CD8-positive, alpha-beta memory T cell (primary cell): ENCODE data around the gene PIK3IP1. TPM values are rescaled to one million over a fixed set of nuclear protein-coding genes. Genes with fewer than 3 reads are reported as not detected.
"Not testable (repeated sequence)": the region's sequence is repeated elsewhere in the genome, so short reads cannot be mapped to it uniquely, and the experiment has no call there.

Experiments used
- CTCF ChIA-PET: fragments of 350-600 bp; sonication (Branson Sonifier 250); formaldehyde crosslinking; loops from one replicate; lab custom pipeline; 2021; ENCODE audit warnings: antibody characterized with exemption; lab: Charles Lee
- POLR2A ChIA-PET: fragments of 350-600 bp; sonication (Branson Sonifier 250); formaldehyde crosslinking; loops from one replicate; lab custom pipeline; 2021; ENCODE audit warnings: antibody characterized with exemption; lab: Charles Lee
- DNase-seq, 5 donors: peaks; one replicate each; pipeline versions ENCODE4 v3.0.0 to v3.0.0-alpha.2; 2020 to 2022; ENCODE audit warnings: mixed read lengths in 1 of 5
- H3K27ac ChIP-seq: one replicate; pipeline ENCODE4 v1.7.0; 2013; ENCODE audit warnings: low read depth, mild to moderate bottlenecking, low read length, moderate library complexity
- H3K27me3 ChIP-seq: 2 replicates; pipeline ENCODE4 v1.7.0; 2013; ENCODE audit warnings: low read length, mild to moderate bottlenecking; ENCODE audit not compliant: insufficient read depth, poor library complexity, severe bottlenecking
- H3K36me3 ChIP-seq: 2 replicates; pipeline ENCODE4 v1.7.0; 2013; ENCODE audit warnings: mild to moderate bottlenecking, low read length, moderate library complexity; ENCODE audit not compliant: insufficient read depth
- H3K4me1 ChIP-seq: 2 replicates; pipeline ENCODE4 v1.7.0; 2013; ENCODE audit warnings: mild to moderate bottlenecking, low read length, moderate library complexity; ENCODE audit not compliant: insufficient read depth
- H3K4me3 ChIP-seq: 2 replicates; pipeline ENCODE4 v1.7.0; 2013; ENCODE audit warnings: mild to moderate bottlenecking, low read length
- H3K9me3 ChIP-seq: 2 replicates; pipeline ENCODE4 v1.7.0; 2013; ENCODE audit warnings: mild to moderate bottlenecking, low read length
- H3K27ac Mint-ChIP-seq, 8 donors: one replicate each; pipeline ENCODE4 v1.8.0; 2020 to 2021; ENCODE audit warnings: mixed read lengths in 8 of 8, mild to moderate bottlenecking in 6 of 8, inconsistent platforms in 3 of 8, moderate library complexity in 3 of 8
- H3K27me3 Mint-ChIP-seq, 2 donors: one replicate each; pipeline ENCODE4 v1.8.0; 2020 to 2021; ENCODE audit warnings: mixed read lengths in 2 of 2, mild to moderate bottlenecking in 1 of 2, moderate library complexity in 1 of 2
- H3K36me3 Mint-ChIP-seq, 3 donors: one replicate each; pipeline ENCODE4 v1.8.0; 2020 to 2021; ENCODE audit warnings: mixed read lengths in 3 of 3, inconsistent platforms in 1 of 3, mild to moderate bottlenecking in 1 of 3
- H3K4me1 Mint-ChIP-seq, 3 donors: one replicate each; pipeline ENCODE4 v1.8.0; 2020 to 2021; ENCODE audit warnings: mixed read lengths in 3 of 3, inconsistent platforms in 1 of 3, mild to moderate bottlenecking in 1 of 3
- H3K4me3 Mint-ChIP-seq, 7 donors: one replicate each; pipeline ENCODE4 v1.8.0; 2020 to 2021; ENCODE audit warnings: mixed read lengths in 7 of 7, mild to moderate bottlenecking in 6 of 7, moderate library complexity in 4 of 7, inconsistent platforms in 2 of 7
- H3K9me3 Mint-ChIP-seq, 5 donors: one replicate each; pipeline ENCODE4 v1.8.0; 2020 to 2022; ENCODE audit warnings: mixed read lengths in 5 of 5, mild to moderate bottlenecking in 3 of 5, moderate library complexity in 2 of 5, inconsistent platforms in 1 of 5
- polyA plus RNA-seq: library from polyadenylated mRNA; unstranded; fragments of 300-500 nt; fragmentation: Illumina TruSeq; gene quantifications from one replicate; pipeline ENCODE4 v1.2.3, GENCODE V29; 2021
- total RNA-seq, 2 experiments: library from RNA; stranded (reverse); gene quantifications; one replicate each; pipeline ENCODE4 v1.2.3, GENCODE V29; 2021

Gene PIK3IP1
- total and polyA plus RNA-seq, 3 experiments from 2014 or later = 32.2 to 350 (median 35.3) TPM

- Histone ChIP-seq H3K27ac (no peak overlapping the region), H3K9me3 (no peaks in the 10 kb centered on the region), H3K4me1 (no peaks in the 10 kb centered on the region), H3K27me3 (no peaks in the 10 kb centered on the region), H3K4me3 (no peak overlapping the region), H3K36me3 (peaks cover 45% of the 10 kb centered on the region)
- POLR2A ChIA-PET = no interaction called here
- Mint-ChIP-seq H3K9me3 (no peaks in the 10 kb centered on the region), H3K36me3 (peaks cover 0 to 87% (median 15%) of the 10 kb centered on the region in 3 donors), H3K4me3 (no peak overlapping the region), H3K27me3 (no peaks in the 10 kb centered on the region), H3K27ac (peak overlapping the region in 1 of 8 donors; percentile 66), H3K4me1 (peaks cover 5 to 11% (median 5%) of the 10 kb centered on the region in 3 donors)
- DNase-seq = no peak
- CTCF ChIA-PET = interaction anchor here (0.8 to 1.8 kb wide), 3 partner anchors 10 to 54 kb away, joined by 3 to 6 read pairs (median 4); no protein-coding TSS in a partner anchor
Measured at GRCh38 chr22:31326877-31327276, 34.6 kb upstream of the PIK3IP1 start.

GRCh38 chr22:31323578-31324550 is 31.6 kb upstream of the PIK3IP1 start:
- POLR2A ChIA-PET = no interaction called here
- peaks cover 0 to 64% (median 13%) of the 10 kb centered on the region in 3 donors for H3K36me3 Mint-ChIP-seq
- no peak overlapping the region for H3K4me3 ChIP-seq
- peaks cover 28% of the 10 kb centered on the region for H3K36me3 ChIP-seq
- no peaks in the 10 kb centered on the region for H3K9me3 ChIP-seq
- H3K27me3 Mint-ChIP-seq = no peaks in the 10 kb centered on the region
- no peaks in the 10 kb centered on the region for H3K9me3 Mint-ChIP-seq
- H3K4me1 Mint-ChIP-seq = peaks cover 0 to 3% (median 2%) of the 10 kb centered on the region in 3 donors
- no peak overlapping the region for H3K27ac ChIP-seq
- no peak for DNase-seq
- peak overlapping the region in 3 of 8 donors; percentile 23 to 79 (median 39) for H3K27ac Mint-ChIP-seq
- CTCF ChIA-PET = interaction anchor here (0.8 to 1.3 kb wide), 2 partner anchors 32 to 111 kb away, joined by 3 read pairs; partner anchors contain the start of genes LIMK2 and PIK3IP1
- no peaks in the 10 kb centered on the region for H3K4me1 ChIP-seq
- no peaks in the 10 kb centered on the region for H3K27me3 ChIP-seq
- H3K4me3 Mint-ChIP-seq = no peak overlapping the region

DNA sequence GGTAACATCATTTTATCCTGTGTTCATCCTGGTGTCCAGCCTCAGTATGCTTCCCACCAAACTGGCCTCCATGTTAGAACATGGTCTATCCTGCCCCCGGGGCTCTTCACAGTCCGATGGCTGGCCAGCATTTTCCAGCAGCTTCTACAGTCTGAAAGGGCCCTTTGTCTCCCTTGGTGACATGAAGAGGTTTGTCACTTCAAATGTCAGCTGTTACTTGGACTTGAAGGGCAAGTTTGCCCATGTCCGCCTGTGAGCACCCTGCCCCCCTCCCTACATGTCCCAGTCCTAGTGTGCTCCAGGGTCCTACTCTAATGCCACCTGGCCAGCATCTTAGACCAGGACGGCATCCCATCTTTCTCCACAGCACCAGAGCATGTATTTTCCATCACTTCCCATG is 29.1 kb upstream of the PIK3IP1 start:
- Mint-ChIP-seq H3K27me3 (no peaks in the 10 kb centered on the region), H3K36me3 (peaks cover 0 to 45% (median 9%) of the 10 kb centered on the region in 3 donors), H3K9me3 (no peaks in the 10 kb centered on the region), H3K4me1 (peaks cover 0 to 3% (median 2%) of the 10 kb centered on the region in 3 donors), H3K4me3 (no peak overlapping the region), H3K27ac (peak overlapping the region in 4 of 8 donors; percentile 1 to 38 (median 36))
- POLR2A ChIA-PET = interaction anchor here (0.7 kb wide), 1 partner anchor 107 kb away, joined by 4 read pairs; no protein-coding TSS in a partner anchor
- no peak overlapping the region for H3K4me3 ChIP-seq
- H3K27me3 ChIP-seq = no peaks in the 10 kb centered on the region
- CTCF ChIA-PET = interaction anchor here (1.3 kb wide), 1 partner anchor 8 kb away, joined by 4 read pairs; no protein-coding TSS in a partner anchor
- no peaks in the 10 kb centered on the region for H3K9me3 ChIP-seq
- H3K36me3 ChIP-seq = peaks cover 15% of the 10 kb centered on the region
- DNase-seq = no peak
- no peak overlapping the region for H3K27ac ChIP-seq
- no peaks in the 10 kb centered on the region for H3K4me1 ChIP-seq

DNA sequence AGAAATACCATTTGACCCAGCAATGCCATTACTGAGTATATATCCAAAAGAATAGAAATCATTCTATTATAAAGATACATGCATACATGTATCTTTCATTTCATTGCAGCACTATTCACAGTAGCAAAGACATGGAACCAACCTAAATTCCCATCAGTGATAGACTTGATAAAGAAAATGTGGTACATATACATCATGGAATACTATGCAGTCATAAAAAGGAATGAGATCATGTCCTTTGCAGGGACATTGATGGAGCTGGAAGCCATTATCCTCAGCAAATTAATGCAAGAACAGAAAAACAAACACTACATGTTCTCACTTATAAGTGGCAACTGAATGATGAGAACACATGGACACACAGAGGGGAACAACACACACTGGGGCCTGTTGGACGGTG is 21.9 kb upstream of the PIK3IP1 start:
- not testable (repeated sequence) for H3K4me3 ChIP-seq, H3K4me3 Mint-ChIP-seq, H3K36me3 ChIP-seq, H3K27me3 Mint-ChIP-seq, H3K27me3 ChIP-seq, H3K9me3 Mint-ChIP-seq, H3K27ac Mint-ChIP-seq, H3K27ac ChIP-seq, H3K9me3 ChIP-seq, DNase-seq
- peaks cover 6 to 10% (median 8%) of the 10 kb centered on the region in 3 donors for H3K4me1 Mint-ChIP-seq
- POLR2A ChIA-PET = interaction anchor here (1.6 kb wide), 1 partner anchor 23 kb away, joined by 37 read pairs; the partner anchor contains the start of gene PIK3IP1
- H3K36me3 Mint-ChIP-seq = peaks cover 6 to 37% (median 8%) of the 10 kb centered on the region in 3 donors
- H3K4me1 ChIP-seq = peaks cover 12% of the 10 kb centered on the region
- CTCF ChIA-PET = interaction anchor here (0.7 to 5.4 kb wide), 13 partner anchors 11 to 323 kb away, joined by 3 to 52 read pairs (median 6); partner anchors contain the start of genes LIMK2, PIK3IP1 and RNF185

DNA sequence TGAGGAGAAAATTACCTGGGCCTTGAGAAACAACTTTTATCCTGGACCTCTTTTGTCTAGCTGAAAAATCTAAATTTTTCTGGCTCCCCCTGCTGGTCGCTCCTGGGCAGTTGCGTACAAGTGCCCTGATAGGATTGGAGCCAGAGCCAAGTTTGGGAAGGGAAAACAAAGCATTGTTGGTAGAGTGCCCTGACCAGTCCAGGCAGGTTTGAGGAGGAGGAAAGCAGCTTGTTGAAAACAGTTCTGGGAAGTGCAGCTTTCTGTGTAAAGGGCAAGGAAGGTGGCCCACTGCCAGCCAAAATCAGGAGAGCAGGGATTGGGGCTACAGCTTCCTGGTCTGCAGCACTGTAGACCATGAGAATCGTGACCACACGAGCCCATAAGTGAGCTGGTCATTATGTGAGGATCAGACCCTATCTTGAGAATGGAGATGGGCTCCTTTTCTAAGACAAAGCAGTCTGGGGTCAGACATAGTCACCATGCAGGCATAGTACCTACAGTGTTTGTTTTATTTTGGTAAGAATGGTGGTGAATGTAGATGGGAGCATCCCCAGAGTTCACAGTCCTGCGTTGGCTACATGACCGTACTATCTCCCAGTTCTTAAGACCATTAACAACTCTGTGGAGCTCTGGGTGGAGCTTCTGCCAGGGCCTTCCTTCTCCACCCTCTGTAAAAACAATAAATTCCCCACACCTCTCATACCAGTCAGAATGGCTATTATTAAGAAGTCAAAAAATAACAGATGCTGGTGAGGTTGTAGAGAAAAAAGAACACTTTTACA is 21.3 kb upstream of the PIK3IP1 start:
- Mint-ChIP-seq H3K27me3 (no peaks in the 10 kb centered on the region), H3K4me3 (no peak overlapping the region), H3K36me3 (peaks cover 6 to 37% (median 8%) of the 10 kb centered on the region in 3 donors), H3K4me1 (peaks cover 6 to 15% (median 10%) of the 10 kb centered on the region in 3 donors), H3K27ac (peak overlapping the region in 6 of 8 donors; percentile 2 to 74 (median 8)), H3K9me3 (peaks cover 0 to 3% (median 0%) of the 10 kb centered on the region in 5 donors)
- no peaks in the 10 kb centered on the region for H3K27me3 ChIP-seq
- ChIA-PET CTCF (interaction anchor here (0.7 to 5.4 kb wide), 29 partner anchors 8 to 323 kb away, joined by 3 to 52 read pairs (median 3); partner anchors contain the start of genes LIMK2, PIK3IP1 and RNF185), POLR2A (interaction anchor here (0.5 to 1.6 kb wide), 8 partner anchors 17 to 202 kb away, joined by 3 to 37 read pairs (median 3); partner anchors contain the start of gene PIK3IP1)
- peak; percentile 45 to 71 (median 51) for DNase-seq
- H3K9me3 ChIP-seq = no peaks in the 10 kb centered on the region
- no peak overlapping the region for H3K27ac ChIP-seq
- no peak overlapping the region for H3K4me3 ChIP-seq
- H3K4me1 ChIP-seq = peaks cover 17% of the 10 kb centered on the region
- H3K36me3 ChIP-seq = no peaks in the 10 kb centered on the region

GRCh38 chr22:31308181-31308580 is 15.9 kb upstream of the PIK3IP1 start:
- Histone ChIP-seq H3K27ac (no peak overlapping the region), H3K36me3 (no peaks in the 10 kb centered on the region), H3K4me1 (peaks cover 25% of the 10 kb centered on the region), H3K9me3 (no peaks in the 10 kb centered on the region), H3K4me3 (no peak overlapping the region), H3K27me3 (no peaks in the 10 kb centered on the region)
- H3K36me3 Mint-ChIP-seq = peaks cover 0 to 17% (median 1%) of the 10 kb centered on the region in 3 donors
- H3K27me3 Mint-ChIP-seq = no peaks in the 10 kb centered on the region
- H3K4me1 Mint-ChIP-seq = peaks cover 19 to 36% (median 34%) of the 10 kb centered on the region in 3 donors
- ChIA-PET CTCF (no interaction called here), POLR2A (interaction anchor here (0.5 to 1.2 kb wide), 3 partner anchors 11 to 21 kb away, joined by 3 to 5 read pairs (median 4); no protein-coding TSS in a partner anchor)
- no peaks in the 10 kb centered on the region for H3K9me3 Mint-ChIP-seq
- no peak overlapping the region for H3K4me3 Mint-ChIP-seq
- no peak for DNase-seq
- H3K27ac Mint-ChIP-seq = peak overlapping the region in 5 of 8 donors; percentile 44 to 68 (median 48)

DNA sequence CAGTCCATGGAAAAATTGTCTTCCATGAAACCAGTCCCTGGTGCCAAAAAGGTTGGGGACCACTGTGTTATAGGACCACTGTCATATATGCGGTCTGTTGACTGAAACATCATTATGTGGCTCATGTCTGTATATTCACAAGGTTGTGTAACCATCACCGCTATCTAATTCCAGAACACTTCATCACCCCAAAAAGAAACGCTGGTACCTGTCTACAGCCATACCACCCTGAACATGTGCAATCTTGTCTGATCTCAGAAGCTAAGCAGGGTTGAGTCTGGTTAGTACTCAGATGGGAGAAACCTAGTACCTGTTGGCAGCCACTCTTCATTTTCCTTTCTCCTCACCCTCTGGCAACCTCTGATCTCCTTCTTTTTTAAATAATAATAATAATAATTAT is 12.9 kb upstream of the PIK3IP1 start:
- H3K36me3 ChIP-seq = no peaks in the 10 kb centered on the region
- Mint-ChIP-seq H3K4me3 (no peak overlapping the region), H3K27ac (peak overlapping the region in 1 of 8 donors; percentile 87), H3K36me3 (peaks cover 0 to 11% (median 2%) of the 10 kb centered on the region in 3 donors), H3K9me3 (no peaks in the 10 kb centered on the region), H3K27me3 (no peaks in the 10 kb centered on the region), H3K4me1 (peaks cover 19 to 57% (median 51%) of the 10 kb centered on the region in 3 donors)
- ChIA-PET POLR2A (no interaction called here), CTCF (interaction anchor here (1.8 kb wide), 1 partner anchor 15 kb away, joined by 5 read pairs; no protein-coding TSS in a partner anchor)
- H3K9me3 ChIP-seq = no peaks in the 10 kb centered on the region
- no peak overlapping the region for H3K27ac ChIP-seq
- no peak overlapping the region for H3K4me3 ChIP-seq
- H3K27me3 ChIP-seq = no peaks in the 10 kb centered on the region
- DNase-seq = no peak
- peaks cover 19% of the 10 kb centered on the region for H3K4me1 ChIP-seq
